ENCODE data around the gene SERGEF.

DNA sequence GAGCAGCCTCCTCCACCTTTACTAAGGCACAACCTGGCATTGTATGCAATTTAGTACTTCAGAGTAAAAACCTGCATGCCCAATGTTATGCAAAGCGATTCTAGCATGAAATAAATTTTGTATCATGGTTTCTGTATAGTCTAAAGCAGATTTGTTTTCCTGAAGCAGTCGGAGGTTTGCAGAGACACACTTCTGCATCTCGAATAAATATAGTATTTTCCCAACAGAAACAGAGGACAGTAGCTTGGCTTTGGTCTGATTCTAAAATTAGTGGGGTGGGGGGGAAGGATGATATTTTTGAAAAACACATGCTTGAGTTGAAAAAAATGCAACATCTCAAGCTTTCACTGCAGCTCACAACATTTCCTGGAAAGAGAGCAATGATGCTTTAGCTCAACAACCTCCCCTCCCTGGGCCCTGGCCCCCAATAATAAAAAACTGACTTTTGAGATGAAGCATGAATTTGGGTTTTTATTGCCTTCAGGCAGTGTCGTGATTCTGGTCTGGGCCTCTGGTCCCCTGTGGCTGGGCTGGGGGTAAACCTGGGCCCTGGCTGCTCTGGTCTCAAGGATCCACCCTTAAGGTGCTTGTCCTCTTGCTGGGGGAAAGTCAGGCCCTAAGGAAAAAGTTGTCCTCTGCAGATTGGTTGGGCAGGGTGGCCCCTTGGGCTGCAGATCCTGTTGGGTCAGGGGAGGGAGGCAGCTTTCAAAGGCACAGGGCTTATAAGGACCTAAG, 230.1 kb downstream of the SERGEF start:
- TF ChIP-seq, protein P1, sequence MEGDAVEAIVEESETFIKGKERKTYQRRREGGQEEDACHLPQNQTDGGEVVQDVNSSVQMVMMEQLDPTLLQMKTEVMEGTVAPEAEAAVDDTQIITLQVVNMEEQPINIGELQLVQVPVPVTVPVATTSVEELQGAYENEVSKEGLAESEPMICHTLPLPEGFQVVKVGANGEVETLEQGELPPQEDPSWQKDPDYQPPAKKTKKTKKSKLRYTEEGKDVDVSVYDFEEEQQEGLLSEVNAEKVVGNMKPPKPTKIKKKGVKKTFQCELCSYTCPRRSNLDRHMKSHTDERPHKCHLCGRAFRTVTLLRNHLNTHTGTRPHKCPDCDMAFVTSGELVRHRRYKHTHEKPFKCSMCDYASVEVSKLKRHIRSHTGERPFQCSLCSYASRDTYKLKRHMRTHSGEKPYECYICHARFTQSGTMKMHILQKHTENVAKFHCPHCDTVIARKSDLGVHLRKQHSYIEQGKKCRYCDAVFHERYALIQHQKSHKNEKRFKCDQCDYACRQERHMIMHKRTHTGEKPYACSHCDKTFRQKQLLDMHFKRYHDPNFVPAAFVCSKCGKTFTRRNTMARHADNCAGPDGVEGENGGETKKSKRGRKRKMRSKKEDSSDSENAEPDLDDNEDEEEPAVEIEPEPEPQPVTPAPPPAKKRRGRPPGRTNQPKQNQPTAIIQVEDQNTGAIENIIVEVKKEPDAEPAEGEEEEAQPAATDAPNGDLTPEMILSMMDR (IDR thresholded peaks at IDR 0.05) = no peak
- no peak for TF ChIP-seq POLR2A (IDR thresholded peaks at IDR 0.05)
